Measurements from ENCODE around the gene ANKFN1.

DNA sequence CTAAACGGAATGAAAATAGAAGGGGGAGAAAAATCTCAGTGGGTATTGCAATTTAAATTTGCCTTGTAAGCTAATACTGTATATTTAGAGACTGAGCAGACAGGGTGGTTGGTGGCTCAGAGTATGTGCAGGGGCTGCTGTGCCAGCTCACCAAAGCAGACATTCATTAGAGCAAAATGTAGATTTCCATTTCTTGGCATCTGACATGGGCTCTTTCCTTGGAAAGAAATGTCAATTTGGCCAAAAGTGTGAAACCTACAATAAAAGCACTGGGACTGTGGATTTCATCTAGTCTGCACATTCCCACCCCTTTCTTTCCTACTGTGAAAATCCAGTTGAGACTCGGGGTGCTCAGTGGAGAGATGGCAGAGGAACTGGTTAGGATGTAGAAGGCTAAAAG, 295.1 kb downstream of the ANKFN1 start:
- TF ChIP-seq, protein P1, sequence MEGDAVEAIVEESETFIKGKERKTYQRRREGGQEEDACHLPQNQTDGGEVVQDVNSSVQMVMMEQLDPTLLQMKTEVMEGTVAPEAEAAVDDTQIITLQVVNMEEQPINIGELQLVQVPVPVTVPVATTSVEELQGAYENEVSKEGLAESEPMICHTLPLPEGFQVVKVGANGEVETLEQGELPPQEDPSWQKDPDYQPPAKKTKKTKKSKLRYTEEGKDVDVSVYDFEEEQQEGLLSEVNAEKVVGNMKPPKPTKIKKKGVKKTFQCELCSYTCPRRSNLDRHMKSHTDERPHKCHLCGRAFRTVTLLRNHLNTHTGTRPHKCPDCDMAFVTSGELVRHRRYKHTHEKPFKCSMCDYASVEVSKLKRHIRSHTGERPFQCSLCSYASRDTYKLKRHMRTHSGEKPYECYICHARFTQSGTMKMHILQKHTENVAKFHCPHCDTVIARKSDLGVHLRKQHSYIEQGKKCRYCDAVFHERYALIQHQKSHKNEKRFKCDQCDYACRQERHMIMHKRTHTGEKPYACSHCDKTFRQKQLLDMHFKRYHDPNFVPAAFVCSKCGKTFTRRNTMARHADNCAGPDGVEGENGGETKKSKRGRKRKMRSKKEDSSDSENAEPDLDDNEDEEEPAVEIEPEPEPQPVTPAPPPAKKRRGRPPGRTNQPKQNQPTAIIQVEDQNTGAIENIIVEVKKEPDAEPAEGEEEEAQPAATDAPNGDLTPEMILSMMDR (IDR thresholded peaks at IDR 0.05; ENCODE audit: insufficient read depth, low read depth, low read length): no peak
- no peak for TF ChIP-seq EZH2 (IDR thresholded peaks at IDR 0.05; ENCODE audit: insufficient read depth, low read length)
